ENCODE data around the gene OGFR. TPM values are rescaled to one million over a fixed set of nuclear protein-coding genes. Genes with fewer than 3 reads are reported as not detected.

The OGFR gene
- polyA plus RNA-seq, 3 donors = 47.8 to 114 (median 79.3) TPM

DNA sequence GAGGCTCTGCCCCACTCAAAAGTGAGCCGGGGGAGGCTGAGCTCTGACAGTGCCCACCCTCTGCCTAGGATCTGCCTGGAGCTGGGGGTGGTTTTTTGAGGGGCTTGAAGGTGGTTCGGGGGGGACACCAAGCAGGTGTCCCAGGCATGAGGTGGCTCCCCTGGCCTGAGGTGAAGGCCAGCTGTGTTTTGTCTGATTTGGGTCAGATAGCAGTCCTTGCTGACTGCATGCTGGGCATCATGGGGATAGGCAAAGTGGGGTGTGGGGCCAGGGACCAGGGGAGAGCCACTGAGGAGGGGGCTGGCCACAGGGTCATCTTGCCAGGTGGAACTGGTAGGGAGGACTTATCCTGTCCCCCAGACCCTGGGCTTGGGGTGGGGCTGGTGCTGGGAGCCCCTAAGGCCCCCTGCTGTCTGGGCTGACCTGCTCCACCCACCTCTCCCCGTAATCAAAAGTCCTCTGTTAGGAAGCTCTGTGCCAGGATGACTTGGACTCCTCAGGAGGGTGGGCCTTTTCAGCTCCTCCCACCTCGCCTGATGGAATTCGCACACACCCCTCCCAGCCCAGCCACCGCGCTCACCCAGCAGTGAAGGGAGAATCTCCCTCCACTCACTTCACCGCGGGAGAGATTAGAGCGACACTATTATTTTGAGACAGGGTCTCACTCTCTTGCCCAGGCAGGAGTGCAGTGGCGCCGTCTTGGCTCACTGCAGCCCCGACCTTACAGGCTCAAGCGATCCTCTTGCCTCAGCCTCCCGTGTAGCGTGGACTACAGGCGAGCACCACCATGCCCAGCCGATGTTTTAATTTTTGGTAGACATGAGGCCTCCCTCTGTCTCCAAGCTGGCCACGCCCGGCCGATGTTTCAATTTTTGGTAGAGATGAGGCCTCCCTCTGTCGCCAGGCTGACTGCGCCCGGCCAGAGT, 10.7 kb downstream of the OGFR start:
- Histone ChIP-seq H3K4me3 (replicated peaks in 1 of 3; ENCODE audit: low read depth in 2 of 3, low read length in 3 of 3) (no peak overlapping the region), H3K4me1 (ENCODE audit: control insufficient read depth in 1 of 2, insufficient read depth in 2 of 2, low read length in 2 of 2) (peaks cover 14 to 36% of the 10 kb centered on the region in 2 donors), H3K27me3 (ENCODE audit: control insufficient read depth in 2 of 2, insufficient read depth in 2 of 2, low read length in 2 of 2) (peaks cover 19 to 53% of the 10 kb centered on the region in 2 donors), H3K36me3 (replicated peaks in 1 of 2; ENCODE audit: control insufficient read depth in 1 of 2, insufficient read depth in 2 of 2, low read length in 2 of 2) (peaks cover 29 to 38% of the 10 kb centered on the region in 2 donors), H4K20me1 (ENCODE audit: insufficient read depth, low read length) (peaks cover 70% of the 10 kb centered on the region), H2AFZ (ENCODE audit: insufficient read depth, low read depth, low read length, poor library complexity, severe bottlenecking) (no peak overlapping the region), H3K27ac (ENCODE audit: low read depth in 1 of 2, low read length in 2 of 2) (no peak overlapping the region), H3K4me2 (replicated peaks; ENCODE audit: extremely low read depth, low read length, poor library complexity, severe bottlenecking) (no peak overlapping the region), H3K9ac (ENCODE audit: insufficient read depth, low read length, poor library complexity, severe bottlenecking) (no peak overlapping the region), H3K9me3 (replicated peaks in 1 of 2; ENCODE audit: control insufficient read depth in 1 of 2, insufficient read depth in 1 of 2, low read length in 2 of 2) (no peaks in the 10 kb centered on the region), H3K79me2 (ENCODE audit: insufficient read depth, low read length) (peaks cover 1% of the 10 kb centered on the region)
- peak overlapping the region in 1 of 7 donors; percentile 32 for H3K27ac Mint-ChIP-seq
- H3K4me3 Mint-ChIP-seq = peak overlapping the region in 1 of 2 donors; percentile 82
- peaks cover 21% of the 10 kb centered on the region for H3K4me1 Mint-ChIP-seq
- 50% methylated on average over 15 of the region's 24 CpGs for WGBS (ENCODE audit: insufficient coverage)
- TF ChIP-seq, protein P1, sequence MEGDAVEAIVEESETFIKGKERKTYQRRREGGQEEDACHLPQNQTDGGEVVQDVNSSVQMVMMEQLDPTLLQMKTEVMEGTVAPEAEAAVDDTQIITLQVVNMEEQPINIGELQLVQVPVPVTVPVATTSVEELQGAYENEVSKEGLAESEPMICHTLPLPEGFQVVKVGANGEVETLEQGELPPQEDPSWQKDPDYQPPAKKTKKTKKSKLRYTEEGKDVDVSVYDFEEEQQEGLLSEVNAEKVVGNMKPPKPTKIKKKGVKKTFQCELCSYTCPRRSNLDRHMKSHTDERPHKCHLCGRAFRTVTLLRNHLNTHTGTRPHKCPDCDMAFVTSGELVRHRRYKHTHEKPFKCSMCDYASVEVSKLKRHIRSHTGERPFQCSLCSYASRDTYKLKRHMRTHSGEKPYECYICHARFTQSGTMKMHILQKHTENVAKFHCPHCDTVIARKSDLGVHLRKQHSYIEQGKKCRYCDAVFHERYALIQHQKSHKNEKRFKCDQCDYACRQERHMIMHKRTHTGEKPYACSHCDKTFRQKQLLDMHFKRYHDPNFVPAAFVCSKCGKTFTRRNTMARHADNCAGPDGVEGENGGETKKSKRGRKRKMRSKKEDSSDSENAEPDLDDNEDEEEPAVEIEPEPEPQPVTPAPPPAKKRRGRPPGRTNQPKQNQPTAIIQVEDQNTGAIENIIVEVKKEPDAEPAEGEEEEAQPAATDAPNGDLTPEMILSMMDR (IDR thresholded peaks at IDR 0.05) = no peak
- H3K9me3 Mint-ChIP-seq = peaks cover 0 to 15% (median 0%) of the 10 kb centered on the region in 7 donors
- peaks cover 48 to 79% (median 51%) of the 10 kb centered on the region in 3 donors for H3K27me3 Mint-ChIP-seq (ENCODE audit: low read depth in 3 of 3)
- intact Hi-C loops (cut with micrococcal nuclease) = no loop called here
- H3K36me3 Mint-ChIP-seq = peaks cover 23 to 33% of the 10 kb centered on the region in 2 donors
- no peak for DNase-seq

DNA sequence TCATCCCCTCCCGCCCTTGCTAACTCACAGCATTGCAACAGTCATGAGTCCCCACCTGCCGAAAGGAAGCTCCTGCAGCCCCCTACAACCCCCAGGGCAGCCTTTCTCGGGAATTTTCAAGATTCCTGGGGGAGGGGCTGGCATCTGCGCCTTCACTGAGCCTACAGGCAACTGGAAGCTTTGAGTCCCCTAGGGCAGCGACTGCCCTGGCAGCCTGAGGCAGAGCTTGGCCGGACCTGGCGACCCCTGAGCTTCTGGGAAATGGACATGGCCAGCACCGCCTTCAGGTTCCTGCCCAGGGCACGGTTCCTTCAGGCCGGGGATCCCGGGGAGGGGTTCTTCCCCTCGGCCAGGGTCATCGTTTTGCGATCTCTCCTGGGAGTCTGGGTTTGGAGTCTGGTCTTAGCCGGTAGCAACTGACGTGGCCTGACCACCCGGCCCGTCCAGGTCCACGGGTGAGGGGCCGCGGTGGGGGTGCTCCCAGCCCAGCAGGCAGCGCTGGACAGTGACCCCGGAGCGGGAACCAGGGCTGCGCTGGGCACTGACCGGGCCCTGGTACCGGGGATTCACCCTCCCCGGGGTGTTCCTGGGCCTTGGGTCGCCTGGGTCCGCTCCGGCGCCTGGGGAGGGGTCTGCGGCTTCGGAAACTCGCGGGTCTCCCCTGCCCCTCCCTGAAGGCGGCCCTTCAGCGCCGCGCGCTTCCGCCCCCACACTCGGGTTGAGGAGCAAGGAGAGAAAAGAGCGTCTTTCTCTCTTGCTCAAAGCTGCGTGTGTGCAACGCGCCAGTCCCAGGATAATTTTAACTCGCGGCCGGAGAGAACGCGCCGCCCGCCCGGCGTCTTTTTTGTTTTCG, 11.6 kb downstream of the OGFR start:
- Mint-ChIP-seq H3K36me3 (peaks cover 15 to 24% of the 10 kb centered on the region in 2 donors), H3K9me3 (peaks cover 0 to 16% (median 0%) of the 10 kb centered on the region in 7 donors), H3K27me3 (ENCODE audit: low read depth in 3 of 3) (peaks cover 49 to 77% (median 51%) of the 10 kb centered on the region in 3 donors), H3K4me1 (peaks cover 21% of the 10 kb centered on the region), H3K4me3 (peak overlapping the region in 1 of 2 donors; percentile 82), H3K27ac (no peak overlapping the region)
- intact Hi-C loops (cut with micrococcal nuclease) = no loop called here
- no peak overlapping the region for H3K9ac ChIP-seq (ENCODE audit: insufficient read depth, low read length, poor library complexity, severe bottlenecking)
- 3% methylated on average over 51 of the region's 57 CpGs for WGBS (ENCODE audit: insufficient coverage)
- H3K4me3 ChIP-seq (replicated peaks in 1 of 3; ENCODE audit: low read depth in 2 of 3, low read length in 3 of 3) = no peak overlapping the region
- peaks cover 20 to 29% of the 10 kb centered on the region in 2 donors for H3K36me3 ChIP-seq (replicated peaks in 1 of 2; ENCODE audit: control insufficient read depth in 1 of 2, insufficient read depth in 2 of 2, low read length in 2 of 2)
- H3K4me1 ChIP-seq (ENCODE audit: control insufficient read depth in 1 of 2, insufficient read depth in 2 of 2, low read length in 2 of 2) = peaks cover 14 to 36% of the 10 kb centered on the region in 2 donors
- H3K4me2 ChIP-seq (replicated peaks; ENCODE audit: extremely low read depth, low read length, poor library complexity, severe bottlenecking) = peak overlapping the region; percentile 19
- H3K27ac ChIP-seq (ENCODE audit: low read depth in 1 of 2, low read length in 2 of 2) = no peak overlapping the region
- no peaks in the 10 kb centered on the region for H3K9me3 ChIP-seq (replicated peaks in 1 of 2; ENCODE audit: control insufficient read depth in 1 of 2, insufficient read depth in 1 of 2, low read length in 2 of 2)
- H4K20me1 ChIP-seq (ENCODE audit: insufficient read depth, low read length) = peaks cover 61% of the 10 kb centered on the region
- H3K27me3 ChIP-seq (ENCODE audit: control insufficient read depth in 2 of 2, insufficient read depth in 2 of 2, low read length in 2 of 2) = peaks cover 19 to 53% of the 10 kb centered on the region in 2 donors
- TF ChIP-seq, protein P1 (IDR thresholded peaks at IDR 0.05) = no peak
- H2AFZ ChIP-seq (ENCODE audit: insufficient read depth, low read depth, low read length, poor library complexity, severe bottlenecking) = no peak overlapping the region
- DNase-seq = no peak
- H3K79me2 ChIP-seq (ENCODE audit: insufficient read depth, low read length) = no peaks in the 10 kb centered on the region
